Psoas muscle (tissue), 8 donors: ENCODE data around the gene CD63. TPM values are rescaled to one million over a fixed set of nuclear protein-coding genes. Genes with fewer than 3 reads are reported as not detected.

ENCODE experiments used
- ATAC-seq, 4 donors: fragments of 200-7000 bp; cut with Tn5 transposase; one replicate each; pipeline ENCODE4 v1.9.1; 2020; ENCODE audit warnings: moderate library complexity in 3 of 4, mild to moderate bottlenecking in 2 of 4
- DNase-seq, 2 donors: peaks; one replicate each; pipeline ENCODE4 v3.0.0-alpha.2; 2020
- H3K27ac ChIP-seq: fragments of 200-600 bp; one replicate; pipeline ENCODE4 v1.8.0; 2022
- H3K27me3 ChIP-seq, 3 donors: fragments of 200-600 bp in 1 of 3; one replicate each; pipeline versions ENCODE4 v1.6.1 to v1.8.0; 2013 to 2022; ENCODE audit warnings: low read length in 2 of 3, mild to moderate bottlenecking in 2 of 3, moderate library complexity in 1 of 3; ENCODE audit not compliant: insufficient read depth in 3 of 3
- H3K36me3 ChIP-seq, 2 donors: fragments of 200-600 bp in 1 of 2; one replicate each; pipeline versions ENCODE4 v1.6.1 to v1.8.0; 2013 to 2022; ENCODE audit warnings: low read depth in 1 of 2, mild to moderate bottlenecking in 1 of 2, moderate library complexity in 1 of 2; ENCODE audit not compliant: insufficient read depth in 1 of 2
- H3K4me1 ChIP-seq: fragments of 200-600 bp; one replicate; pipeline ENCODE4 v1.8.0; 2022
- H3K4me3 ChIP-seq: fragments of 200-600 bp; one replicate; pipeline ENCODE4 v1.8.0; 2022; ENCODE audit warnings: mild to moderate bottlenecking
- H3K9me3 ChIP-seq: fragments of 200-600 bp; one replicate; pipeline ENCODE4 v1.8.0; 2022
- WGBS, 3 donors: extraction: QIAGEN DNeasy Blood & Tissue Kit; methylation state at CpG; one replicate each; pipeline versions ENCODE4 v1.1.6 to v1.1.7; 2013; 5-methylcytosine and 5-hydroxymethylcytosine counted together
- intact Hi-C, 2 donors: fragments of 100-400 bp; cut with DNase I; formaldehyde crosslinking; loops; one replicate each; pipeline versions ENCODE4 v1.11.0 to v1.14.2; 2022
- polyA plus RNA-seq, 3 donors: library from polyadenylated mRNA; stranded (reverse); fragments of 200-250 nt; gene quantifications; one replicate each; pipeline ENCODE4 v1.2.3, GENCODE V29; 2013
- total RNA-seq, 4 donors: library from RNA; stranded (reverse); fragmentation: NEBNext Ultra II Directional in 2 of 4; extraction: Animal tissue kit (Norgen Biotek cat#: 25700) in 2 of 4; gene quantifications; one replicate each; pipeline versions ENCODE4 v1.2.1 to v1.2.4, GENCODE V29; 2021 to 2023
- TF ChIP-seq, protein P1 (sequence below): fragments of 200-600 bp; IDR thresholded peaks from one replicate; pipeline ENCODE4 v1.8.0; 2022; ENCODE audit warnings: antibody characterized with exemption
- donor health status: healthy with polysubstance abuse.
- donor health status: DM: no; HTN: no; CAD: no; lungs with moderate emphysema.
- donor health status: Bipolar disorder and iron deficiency.
- donor health status: healthy.
- donor health status: DM: yes; HTN: yes; CAD: no.
- donor health status: DM: no; HTN: no; CAD: no.
- donor health status: DM: no; HTN: no; CAD: no.
- donor health status: DM: yes; HTN: yes; CAD: no.

Gene CD63
- total and polyA plus RNA-seq, 7 donors = 592 to 2,407 (median 1,147) TPM

DNA sequence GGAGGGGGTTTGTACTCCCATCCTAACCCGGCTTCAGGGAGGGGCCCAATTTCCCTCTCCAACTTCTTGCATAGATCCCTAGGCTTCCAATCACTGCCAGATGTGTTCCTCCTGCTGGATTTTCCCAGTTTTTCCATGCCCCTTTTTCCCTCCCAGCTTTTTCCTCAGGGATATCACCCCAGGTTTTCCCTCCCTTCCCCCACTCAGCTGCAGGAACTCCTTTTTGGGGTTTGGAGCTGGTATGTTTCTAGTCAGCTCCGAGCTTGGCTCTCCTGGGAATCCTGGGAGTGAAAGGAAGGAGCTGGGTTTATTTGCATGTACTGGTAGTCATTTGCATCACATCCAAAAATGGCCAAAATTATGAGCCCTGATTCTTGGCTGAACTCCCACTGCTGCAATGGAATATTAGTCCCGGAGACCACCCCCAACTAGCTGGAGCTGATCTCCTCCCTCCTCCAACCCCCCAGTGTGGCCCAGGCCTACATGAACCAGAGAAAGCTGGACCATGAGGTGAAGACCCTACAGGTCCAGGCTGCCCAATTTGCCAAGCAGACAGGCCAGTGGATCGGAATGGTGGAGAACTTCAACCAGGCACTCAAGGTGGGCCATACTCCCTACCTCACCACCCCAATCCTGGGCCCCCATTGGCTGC lies 10.1 kb downstream of the CD63 start:
- Histone ChIP-seq H3K4me3 (peak overlapping the region; percentile 11), H3K9me3 (no peaks in the 10 kb centered on the region), H3K27me3 (no peaks in the 10 kb centered on the region), H3K27ac (peak overlapping the region; percentile 92), H3K4me1 (peaks cover 84% of the 10 kb centered on the region), H3K36me3 (peaks cover 0 to 12% of the 10 kb centered on the region in 2 donors)
- DNase-seq (peak; percentile 10 to 51), ATAC-seq (no peak)
- WGBS, 3 donors = 26 to 45% (median 28%) methylated on average over 4 of the region's 4 CpGs
- intact Hi-C loops = loop anchor here in 1 of 2 donors (5.0 kb wide), 1 partner anchor 36 kb away; a partner anchor contains a TSS
- TF ChIP-seq, protein P1, sequence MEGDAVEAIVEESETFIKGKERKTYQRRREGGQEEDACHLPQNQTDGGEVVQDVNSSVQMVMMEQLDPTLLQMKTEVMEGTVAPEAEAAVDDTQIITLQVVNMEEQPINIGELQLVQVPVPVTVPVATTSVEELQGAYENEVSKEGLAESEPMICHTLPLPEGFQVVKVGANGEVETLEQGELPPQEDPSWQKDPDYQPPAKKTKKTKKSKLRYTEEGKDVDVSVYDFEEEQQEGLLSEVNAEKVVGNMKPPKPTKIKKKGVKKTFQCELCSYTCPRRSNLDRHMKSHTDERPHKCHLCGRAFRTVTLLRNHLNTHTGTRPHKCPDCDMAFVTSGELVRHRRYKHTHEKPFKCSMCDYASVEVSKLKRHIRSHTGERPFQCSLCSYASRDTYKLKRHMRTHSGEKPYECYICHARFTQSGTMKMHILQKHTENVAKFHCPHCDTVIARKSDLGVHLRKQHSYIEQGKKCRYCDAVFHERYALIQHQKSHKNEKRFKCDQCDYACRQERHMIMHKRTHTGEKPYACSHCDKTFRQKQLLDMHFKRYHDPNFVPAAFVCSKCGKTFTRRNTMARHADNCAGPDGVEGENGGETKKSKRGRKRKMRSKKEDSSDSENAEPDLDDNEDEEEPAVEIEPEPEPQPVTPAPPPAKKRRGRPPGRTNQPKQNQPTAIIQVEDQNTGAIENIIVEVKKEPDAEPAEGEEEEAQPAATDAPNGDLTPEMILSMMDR = no peak

DNA sequence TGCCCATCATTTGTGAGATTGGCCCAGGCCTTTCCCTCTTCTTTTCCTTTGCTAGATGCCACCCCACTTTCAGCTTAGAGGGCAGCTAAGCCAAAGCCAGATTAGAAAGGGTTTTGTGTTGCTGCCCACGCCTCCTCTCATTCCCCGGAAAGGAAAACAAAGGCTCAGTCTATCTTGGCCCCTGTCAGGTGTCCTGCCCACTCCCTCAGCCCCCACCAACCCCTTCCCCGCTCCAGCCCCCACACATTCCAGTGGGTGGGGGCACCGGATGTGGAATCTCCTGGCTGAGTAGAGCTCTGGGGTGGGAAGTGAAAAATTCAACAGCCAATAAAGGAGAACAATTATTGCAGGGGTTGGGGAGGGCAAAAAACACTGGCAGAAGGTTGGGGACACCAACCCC lies 10.8 kb downstream of the CD63 start:
- peaks cover 0 to 5% of the 10 kb centered on the region in 2 donors for H3K36me3 ChIP-seq
- peak; percentile 17 to 48 for DNase-seq
- ATAC-seq = no peak
- no peaks in the 10 kb centered on the region for H3K9me3 ChIP-seq
- TF ChIP-seq, protein P1 = no peak
- 3 to 11% (median 9%) methylated on average over 3 to 4 of the region's 4 CpGs for WGBS, 3 donors
- H3K4me1 ChIP-seq = peaks cover 84% of the 10 kb centered on the region
- intact Hi-C loops = loop anchor here in 1 of 2 donors (5.0 kb wide), 1 partner anchor 36 kb away; a partner anchor contains a TSS
- H3K27me3 ChIP-seq = no peaks in the 10 kb centered on the region
- H3K4me3 ChIP-seq = peak overlapping the region; percentile 69
- H3K27ac ChIP-seq = peak overlapping the region; percentile 92

DNA sequence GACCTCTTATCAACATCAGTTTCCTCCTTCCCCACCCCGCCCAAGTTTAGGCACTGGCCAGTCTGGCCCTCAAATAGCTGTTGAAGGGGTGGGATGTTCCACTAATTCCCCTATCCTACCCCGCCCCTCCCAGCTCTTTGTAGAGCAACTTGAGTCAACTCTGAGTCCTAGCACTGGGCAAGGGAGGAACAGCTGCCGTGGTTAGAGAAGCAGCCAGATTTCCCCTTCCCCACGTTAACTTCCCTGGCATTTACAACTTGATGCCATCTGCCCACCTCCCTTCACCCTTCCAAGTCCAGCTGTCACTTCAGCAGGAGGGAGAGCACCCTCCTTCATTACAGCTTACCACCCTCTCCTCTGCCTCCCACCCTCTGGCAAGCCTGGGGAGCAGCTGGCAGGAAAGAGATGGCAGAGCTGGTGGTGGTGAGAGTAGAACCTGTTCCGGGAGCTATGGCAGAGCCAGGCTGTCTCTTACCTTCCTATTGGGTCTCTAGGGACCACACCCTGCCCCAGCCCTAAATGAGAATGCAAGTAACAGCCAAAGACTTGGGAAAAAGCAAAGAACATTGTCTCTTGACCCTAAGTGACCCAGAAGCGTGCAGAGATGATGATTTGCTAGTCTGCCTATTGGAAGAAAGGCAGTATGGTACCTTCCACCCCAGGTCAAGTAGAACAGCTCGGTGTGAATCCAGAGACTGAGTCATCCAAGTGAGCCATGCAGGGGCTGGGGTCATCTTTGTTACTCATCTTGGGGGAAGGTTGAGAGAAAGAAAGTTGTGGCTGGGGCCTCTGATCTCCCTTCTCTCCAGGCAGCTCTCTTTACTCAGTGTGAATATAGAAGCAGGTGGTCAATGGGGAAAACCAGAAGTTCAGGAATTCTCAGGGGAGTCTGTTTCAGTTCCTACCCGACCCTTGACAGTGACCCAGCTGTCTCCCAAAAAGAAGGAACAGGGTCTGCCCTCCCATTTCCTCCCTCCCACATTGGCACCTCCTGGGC lies 11.5 kb downstream of the CD63 start:
- Histone ChIP-seq H3K4me3 (peak overlapping the region; percentile 69), H3K27ac (peak overlapping the region; percentile 92), H3K4me1 (peaks cover 84% of the 10 kb centered on the region), H3K36me3 (no peaks in the 10 kb centered on the region), H3K9me3 (no peaks in the 10 kb centered on the region), H3K27me3 (no peaks in the 10 kb centered on the region)
- peak in 1 of 4 donors; percentile 1 for ATAC-seq
- WGBS, 3 donors = 11 to 21% (median 12%) methylated on average over 7 to 8 of the region's 8 CpGs
- TF ChIP-seq, protein P1 = no peak
- intact Hi-C loops = loop anchor here in 1 of 2 donors (5.0 kb wide), 1 partner anchor 35 kb away; a partner anchor contains a TSS
- peak; percentile 27 to 68 for DNase-seq

DNA sequence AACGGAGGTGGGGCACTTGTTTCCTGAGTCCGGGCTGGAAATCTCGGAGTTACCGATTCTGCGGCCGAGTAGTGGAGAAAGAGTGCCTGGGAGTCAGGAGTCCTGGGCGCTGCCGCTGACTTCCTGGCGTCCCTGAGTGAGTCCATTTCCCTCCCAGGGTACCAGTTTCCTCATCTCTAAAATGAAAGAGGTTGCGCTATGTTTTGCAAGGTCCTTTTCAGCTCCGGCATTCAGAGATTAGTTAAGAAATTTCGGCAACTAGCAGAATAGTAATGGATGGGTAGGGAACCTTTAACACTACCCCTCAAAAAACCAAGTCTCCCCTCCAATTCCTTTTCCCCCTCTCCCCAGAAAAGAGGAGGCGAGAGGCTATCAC lies 12.2 kb downstream of the CD63 start:
- Histone ChIP-seq H3K27ac (peak overlapping the region; percentile 92), H3K4me1 (peaks cover 84% of the 10 kb centered on the region), H3K4me3 (peak overlapping the region; percentile 69), H3K27me3 (no peaks in the 10 kb centered on the region), H3K36me3 (no peaks in the 10 kb centered on the region), H3K9me3 (no peaks in the 10 kb centered on the region)
- WGBS, 3 donors = 6 to 8% (median 7%) methylated on average over 13 of the region's 13 CpGs
- TF ChIP-seq, protein P1 = no peak
- DNase-seq (no peak), ATAC-seq (peak in 1 of 4 donors; percentile 1)
- intact Hi-C loops = loop anchor here (1.0 to 5.0 kb wide), 2 partner anchors 11 to 34 kb away; a partner anchor contains a TSS
